Osteocyte (in vitro differentiated cells): ENCODE data around the gene TRH. TPM values are rescaled to one million over a fixed set of nuclear protein-coding genes. Genes with fewer than 3 reads are reported as not detected.
A peak's percentile ranks its signal among the peaks of the same experiment; 100 is the strongest.

Source experiments
- DNase-seq: peaks from one replicate; pipeline ENCODE4 v3.0.0; 2021; ENCODE audit warnings: mixed read lengths; ENCODE audit not compliant: unreplicated experiment; ENCODE audit errors: extremely low spot score
- H3K27ac Mint-ChIP-seq: one replicate; pipeline ENCODE4 v1.8.0; 2021; ENCODE audit warnings: mild to moderate bottlenecking, mixed read lengths; ENCODE audit not compliant: unreplicated experiment
- H3K27me3 Mint-ChIP-seq: one replicate; pipeline ENCODE4 v1.8.0; 2021; ENCODE audit warnings: mixed read lengths; ENCODE audit not compliant: unreplicated experiment
- H3K36me3 Mint-ChIP-seq: one replicate; pipeline ENCODE4 v1.8.0; 2021; ENCODE audit warnings: mixed read lengths; ENCODE audit not compliant: unreplicated experiment
- H3K4me1 Mint-ChIP-seq: one replicate; pipeline ENCODE4 v1.8.0; 2021; ENCODE audit warnings: mixed read lengths; ENCODE audit not compliant: unreplicated experiment
- H3K4me3 Mint-ChIP-seq: one replicate; pipeline ENCODE4 v1.8.0; 2021; ENCODE audit warnings: mild to moderate bottlenecking, moderate library complexity, mixed read lengths; ENCODE audit not compliant: unreplicated experiment
- H3K9me3 Mint-ChIP-seq: one replicate; pipeline ENCODE4 v1.8.0; 2021; ENCODE audit warnings: mixed read lengths; ENCODE audit not compliant: unreplicated experiment
- CTCF ChIP-seq: fragments of 200-600 bp; sonication (generic); IDR thresholded peaks from 2 replicates; pipeline ENCODE4 v1.5.0; 2021; ENCODE audit warnings: antibody characterized with exemption, mild to moderate bottlenecking, moderate library complexity
- total RNA-seq: library from RNA; stranded (reverse); gene quantifications from 2 replicates; pipeline ENCODE4 v1.2.1, GENCODE V29; 2021

TRH gene
- total RNA-seq, 1 donor from 2014 or later, result not detected

GRCh38 chr3:129985113-129985512 is 10.6 kb downstream of the TRH start:
- Mint-ChIP-seq H3K4me3 (no peak overlapping the region), H3K36me3 (no peaks in the 10 kb centered on the region), H3K27ac (no peak overlapping the region), H3K9me3 (no peaks in the 10 kb centered on the region), H3K27me3 (peaks cover 60% of the 10 kb centered on the region), H3K4me1 (no peaks in the 10 kb centered on the region)
- TF ChIP-seq CTCF, result no peak
- DNase-seq, result no peak

DNA sequence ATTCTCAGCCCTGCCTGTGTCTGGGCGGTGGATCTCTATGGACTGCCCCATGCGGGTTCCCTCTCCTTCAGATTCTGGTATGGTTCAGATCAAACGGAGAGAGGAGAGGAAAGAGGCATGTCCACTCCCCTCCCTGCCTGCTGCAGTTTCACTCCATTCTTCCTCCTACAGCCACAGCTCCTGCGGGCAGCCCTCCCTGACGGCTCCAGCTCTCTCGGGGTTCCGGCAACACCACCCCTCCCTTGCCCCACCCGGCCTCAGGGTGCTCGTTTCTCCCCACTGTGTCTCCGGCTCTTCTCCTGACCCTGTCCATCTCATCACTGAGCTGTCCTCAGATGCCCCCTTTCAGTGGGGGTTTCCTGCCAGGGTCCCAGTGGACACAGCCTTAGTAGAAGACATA is 13.9 kb downstream of the TRH start:
- Mint-ChIP-seq H3K9me3 (no peaks in the 10 kb centered on the region), H3K27me3 (peaks cover 60% of the 10 kb centered on the region), H3K4me1 (no peaks in the 10 kb centered on the region), H3K4me3 (no peak overlapping the region), H3K27ac (peak overlapping the region; percentile 10), H3K36me3 (no peaks in the 10 kb centered on the region)
- no peak for DNase-seq
- no peak for TF ChIP-seq CTCF

- H3K4me3 Mint-ChIP-seq, result no peak overlapping the region
- H3K27me3 Mint-ChIP-seq, result peaks cover 67% of the 10 kb centered on the region
- H3K36me3 Mint-ChIP-seq, result no peaks in the 10 kb centered on the region
- H3K4me1 Mint-ChIP-seq, result no peaks in the 10 kb centered on the region
- no peak for DNase-seq
- no peaks in the 10 kb centered on the region for H3K9me3 Mint-ChIP-seq
- no peak for TF ChIP-seq CTCF
- no peak overlapping the region for H3K27ac Mint-ChIP-seq
These were observed 14.9 kb downstream of the TRH start for GRCh38 chr3:129989414-129989813.

DNA sequence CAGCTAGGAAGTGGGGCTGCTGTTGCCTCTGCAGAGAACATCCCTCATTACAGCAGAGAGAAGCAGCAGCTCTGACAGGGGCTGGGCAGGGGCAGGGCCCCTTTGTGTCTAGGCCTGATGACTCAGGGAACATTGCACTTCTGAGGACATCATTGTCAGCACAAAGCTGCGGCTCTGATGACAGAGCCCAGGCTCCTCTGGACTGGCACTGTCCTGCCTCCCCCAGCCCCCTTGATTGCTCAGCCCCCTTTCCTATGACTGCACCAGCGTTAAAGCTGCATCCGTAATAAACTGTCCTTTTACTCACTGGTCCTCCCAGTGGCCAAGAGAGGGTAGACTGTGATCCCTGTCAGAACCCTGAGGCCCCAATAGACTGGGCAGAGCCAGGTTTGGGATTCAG is 18.3 kb downstream of the TRH start:
- Mint-ChIP-seq H3K9me3 (no peaks in the 10 kb centered on the region), H3K36me3 (no peaks in the 10 kb centered on the region), H3K4me1 (no peaks in the 10 kb centered on the region), H3K4me3 (no peak overlapping the region), H3K27me3 (peaks cover 82% of the 10 kb centered on the region), H3K27ac (no peak overlapping the region)
- DNase-seq, result no peak
- TF ChIP-seq CTCF, result peak; percentile 46

GRCh38 chr3:129994883-129995559 is 20.5 kb downstream of the TRH start:
- Mint-ChIP-seq H3K9me3 (no peaks in the 10 kb centered on the region), H3K27me3 (peaks cover 75% of the 10 kb centered on the region), H3K4me3 (no peak overlapping the region), H3K4me1 (no peaks in the 10 kb centered on the region), H3K36me3 (no peaks in the 10 kb centered on the region), H3K27ac (no peak overlapping the region)
- no peak for DNase-seq
- TF ChIP-seq CTCF, result no peak
